NB4 (cell line): ENCODE data around the gene GLCE.

Experiments
- DNase-seq: peaks from one replicate; pipeline ENCODE4 v3.0.0; 2010; ENCODE audit warnings: low read depth
- H3K4me3 ChIP-seq: one replicate; pipeline ENCODE4 v1.5.1; 2011; ENCODE audit warnings: mild to moderate bottlenecking, low read depth, low read length, moderate library complexity
- MYC ChIP-seq: IDR thresholded peaks from 2 replicates; pipeline ENCODE4 v1.6.1; 2011; ENCODE audit warnings: low read depth, low read length
- POLR2A ChIP-seq: IDR thresholded peaks from 2 replicates; pipeline ENCODE4 v1.6.1; 2011; ENCODE audit warnings: mild to moderate bottlenecking; ENCODE audit not compliant: insufficient read length; ENCODE audit errors: extremely low read depth
- TF ChIP-seq, protein P1 (sequence below): IDR thresholded peaks from one replicate; pipeline ENCODE4 v1.5.1; 2012; ENCODE audit warnings: low read depth, low read length
- TF ChIP-seq, protein P2 (sequence below): IDR thresholded peaks from 2 replicates; pipeline ENCODE4 v1.6.1; 2011; ENCODE audit warnings: low read depth, low read length

Gene GLCE

DNA sequence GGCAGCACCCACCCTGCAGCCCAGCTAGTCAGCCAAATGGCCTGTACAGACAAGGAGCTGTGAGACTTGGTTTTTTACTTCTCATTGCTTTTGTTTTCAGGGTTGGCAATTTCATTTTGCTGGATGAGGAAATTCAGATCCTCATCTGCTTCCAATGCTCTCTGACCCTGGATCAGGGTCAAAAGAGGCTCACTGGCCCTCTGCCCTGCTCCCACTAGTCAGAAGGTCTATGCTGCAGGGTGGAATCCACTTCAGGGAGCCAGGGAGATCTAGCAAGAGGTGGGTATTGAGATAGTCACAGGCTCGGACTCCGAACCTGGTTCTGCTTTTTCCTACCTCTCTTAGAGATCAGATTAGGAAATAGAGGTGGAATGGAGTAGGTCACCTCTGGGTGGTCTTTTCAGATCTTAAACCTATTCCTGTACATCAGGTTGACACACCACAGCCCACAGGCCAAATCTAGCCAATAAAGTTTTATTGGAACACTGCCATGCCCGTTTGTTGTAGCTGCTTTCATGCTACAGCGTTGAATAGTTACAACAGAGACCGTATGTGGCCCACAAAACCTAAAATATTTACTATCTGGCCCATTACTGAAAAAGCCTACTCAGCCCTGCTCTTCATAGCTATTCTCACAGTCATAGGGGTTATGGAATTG is 26.4 kb upstream of the GLCE start:
- no peak for DNase-seq
- H3K4me3 ChIP-seq: no peak overlapping the region
- TF ChIP-seq POLR2A (no peak), MYC (no peak)
- TF ChIP-seq, protein P1, sequence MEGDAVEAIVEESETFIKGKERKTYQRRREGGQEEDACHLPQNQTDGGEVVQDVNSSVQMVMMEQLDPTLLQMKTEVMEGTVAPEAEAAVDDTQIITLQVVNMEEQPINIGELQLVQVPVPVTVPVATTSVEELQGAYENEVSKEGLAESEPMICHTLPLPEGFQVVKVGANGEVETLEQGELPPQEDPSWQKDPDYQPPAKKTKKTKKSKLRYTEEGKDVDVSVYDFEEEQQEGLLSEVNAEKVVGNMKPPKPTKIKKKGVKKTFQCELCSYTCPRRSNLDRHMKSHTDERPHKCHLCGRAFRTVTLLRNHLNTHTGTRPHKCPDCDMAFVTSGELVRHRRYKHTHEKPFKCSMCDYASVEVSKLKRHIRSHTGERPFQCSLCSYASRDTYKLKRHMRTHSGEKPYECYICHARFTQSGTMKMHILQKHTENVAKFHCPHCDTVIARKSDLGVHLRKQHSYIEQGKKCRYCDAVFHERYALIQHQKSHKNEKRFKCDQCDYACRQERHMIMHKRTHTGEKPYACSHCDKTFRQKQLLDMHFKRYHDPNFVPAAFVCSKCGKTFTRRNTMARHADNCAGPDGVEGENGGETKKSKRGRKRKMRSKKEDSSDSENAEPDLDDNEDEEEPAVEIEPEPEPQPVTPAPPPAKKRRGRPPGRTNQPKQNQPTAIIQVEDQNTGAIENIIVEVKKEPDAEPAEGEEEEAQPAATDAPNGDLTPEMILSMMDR: no peak
- TF ChIP-seq, protein P2, sequence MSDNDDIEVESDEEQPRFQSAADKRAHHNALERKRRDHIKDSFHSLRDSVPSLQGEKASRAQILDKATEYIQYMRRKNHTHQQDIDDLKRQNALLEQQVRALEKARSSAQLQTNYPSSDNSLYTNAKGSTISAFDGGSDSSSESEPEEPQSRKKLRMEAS: no peak

DNA sequence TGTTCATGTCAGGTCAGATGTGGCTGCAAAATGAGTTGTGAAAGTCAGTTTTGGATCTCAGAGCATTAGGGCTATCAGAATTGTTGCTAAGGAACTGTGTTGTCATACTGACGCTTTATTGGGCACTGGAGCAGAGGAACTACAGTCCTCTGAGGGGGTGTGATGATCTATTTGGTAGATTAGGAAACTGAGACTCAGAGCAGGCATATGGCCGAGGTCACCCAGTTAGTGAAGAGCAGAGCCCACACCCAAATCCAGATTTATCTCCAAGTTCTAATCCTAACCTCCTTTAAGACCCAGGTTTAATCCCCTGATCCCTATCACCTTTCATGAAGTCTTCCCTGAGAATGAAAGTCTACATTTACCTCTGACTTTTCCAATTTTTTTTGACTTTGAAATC is 25.6 kb upstream of the GLCE start:
- DNase-seq: no peak
- no peak overlapping the region for H3K4me3 ChIP-seq
- TF ChIP-seq, protein P2: no peak
- TF ChIP-seq, protein P1: no peak

DNA sequence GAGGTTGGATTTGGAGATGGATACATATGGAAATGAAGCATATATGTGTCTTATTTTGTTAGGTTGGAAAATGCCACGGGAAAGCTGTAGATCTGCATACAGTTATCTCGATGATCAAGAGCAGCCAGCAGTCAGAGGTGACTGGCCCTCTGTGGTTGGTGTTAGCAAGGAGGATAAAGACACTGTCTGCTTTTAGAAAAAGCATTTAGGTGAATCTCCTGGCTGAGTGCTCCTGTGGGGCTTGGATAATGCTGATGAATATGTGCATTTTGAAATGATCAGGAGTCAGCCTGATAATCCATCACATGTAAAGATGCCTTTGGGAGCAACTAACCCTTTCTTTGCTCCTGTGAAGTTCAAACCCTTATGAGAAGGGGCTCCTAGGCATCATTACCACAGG is 24.9 kb upstream of the GLCE start:
- DNase-seq: no peak
- TF ChIP-seq, protein P1: no peak
- TF ChIP-seq POLR2A (no peak), MYC (no peak)
- no peak overlapping the region for H3K4me3 ChIP-seq

DNA sequence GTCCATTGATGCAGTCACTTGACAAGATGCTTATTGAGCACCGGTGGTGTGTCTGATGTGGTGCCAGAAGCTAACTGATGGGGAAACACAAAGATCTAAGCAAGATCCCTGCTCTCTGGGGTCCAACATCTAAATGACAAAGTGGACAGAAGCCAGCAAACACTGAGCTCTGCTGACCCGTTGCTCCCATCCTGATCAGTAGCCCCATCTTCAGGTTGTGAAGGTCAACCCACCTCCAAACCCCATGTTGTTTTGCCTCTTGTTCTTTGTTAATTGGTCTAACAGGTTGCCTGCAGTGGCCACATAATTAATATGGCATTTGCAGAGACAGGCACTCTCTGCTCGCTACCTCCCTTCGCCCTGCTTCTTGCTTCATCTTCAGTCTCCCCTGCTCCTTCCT is 21.5 kb upstream of the GLCE start:
- DNase-seq: no peak
- H3K4me3 ChIP-seq: no peak overlapping the region
- TF ChIP-seq, protein P1: no peak
- TF ChIP-seq MYC: no peak
- TF ChIP-seq, protein P2: no peak
- no peak for TF ChIP-seq POLR2A

DNA sequence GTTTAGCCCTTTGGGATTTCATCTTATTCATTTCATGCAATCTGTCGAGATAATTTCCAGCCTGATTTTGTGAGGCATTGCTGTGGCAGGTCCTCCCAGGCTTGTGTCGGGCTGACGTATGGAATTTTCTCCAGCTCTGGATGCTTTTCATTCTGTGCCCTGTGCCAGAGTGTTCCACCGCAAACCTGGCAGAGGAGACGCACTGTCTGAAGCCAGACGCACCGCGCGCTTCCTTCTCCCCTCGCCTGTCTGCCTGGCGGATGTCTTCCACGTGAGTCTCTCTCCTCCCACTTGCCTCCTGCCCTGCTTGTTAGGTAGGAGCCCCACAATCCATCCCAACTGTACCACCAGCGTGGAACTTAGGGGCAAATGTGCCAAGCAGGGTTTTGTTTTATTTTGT is 20.1 kb upstream of the GLCE start:
- no peak overlapping the region for H3K4me3 ChIP-seq
- TF ChIP-seq, protein P2: no peak
- TF ChIP-seq POLR2A (no peak), MYC (no peak)
- TF ChIP-seq, protein P1: no peak
- no peak for DNase-seq

DNA sequence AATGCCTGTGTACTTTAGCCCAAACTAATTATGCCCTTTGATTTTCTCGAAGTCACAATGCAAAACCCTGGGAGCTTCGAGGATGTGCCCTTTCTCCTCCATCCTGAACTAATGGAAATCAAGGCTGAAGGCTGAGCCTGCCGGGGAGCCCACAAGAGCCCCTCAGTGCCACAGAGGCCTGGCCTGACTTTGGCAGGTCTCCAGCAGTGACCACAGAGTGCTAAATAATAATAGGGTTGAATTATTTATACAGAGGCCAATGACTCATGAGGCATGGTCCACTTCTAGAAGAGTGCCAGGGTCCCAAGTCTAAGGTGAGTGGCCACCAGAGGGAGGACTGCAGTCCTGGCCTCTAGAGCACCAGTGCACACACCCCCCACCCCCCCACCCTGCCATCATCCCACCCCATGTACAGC is 19.1 kb upstream of the GLCE start:
- no peak for DNase-seq
- H3K4me3 ChIP-seq: no peak overlapping the region
- no peak for TF ChIP-seq MYC
- TF ChIP-seq POLR2A: no peak
- TF ChIP-seq, protein P2: no peak
- TF ChIP-seq, protein P1: no peak
